ENCODE measurements around the gene RSL24D1.

RSL24D1 gene

GRCh38 chr15:55220606-55221005 is 23.9 kb upstream of the RSL24D1 start:
- no peak overlapping the region for H3K4me3 ChIP-seq (replicated peaks in 1 of 2; ENCODE audit: low read depth in 2 of 2, low read length in 2 of 2)
- no peak for TF ChIP-seq CTCF (IDR thresholded peaks at IDR 0.05; ENCODE audit: low read depth, low read length)
- DNase-seq (ENCODE audit: low read depth in 2 of 2) = no peak

GRCh38 chr15:55218056-55218455 is 21.3 kb upstream of the RSL24D1 start:
- DNase-seq (ENCODE audit: low read depth in 2 of 2) = no peak
- no peak for TF ChIP-seq CTCF (IDR thresholded peaks at IDR 0.05; ENCODE audit: low read depth, low read length)
- H3K4me3 ChIP-seq (replicated peaks in 1 of 2; ENCODE audit: low read depth in 2 of 2, low read length in 2 of 2) = no peak overlapping the region

- no peak for DNase-seq (ENCODE audit: low read depth in 2 of 2)
- no peak overlapping the region for H3K4me3 ChIP-seq (replicated peaks in 1 of 2; ENCODE audit: low read depth in 2 of 2, low read length in 2 of 2)
- no peak for TF ChIP-seq CTCF (IDR thresholded peaks at IDR 0.05; ENCODE audit: low read depth, low read length)
These were observed 7.7 kb upstream of the RSL24D1 start for GRCh38 chr15:55204464-55204863.

GRCh38 chr15:55202206-55202605 is 5.5 kb upstream of the RSL24D1 start:
- DNase-seq (ENCODE audit: low read depth in 2 of 2) = no peak
- no peak overlapping the region for H3K4me3 ChIP-seq (replicated peaks in 1 of 2; ENCODE audit: low read depth in 2 of 2, low read length in 2 of 2)
- no peak for TF ChIP-seq CTCF (IDR thresholded peaks at IDR 0.05; ENCODE audit: low read depth, low read length)

- no peak for DNase-seq (ENCODE audit: low read depth in 2 of 2)
- no peak overlapping the region for H3K4me3 ChIP-seq (replicated peaks in 1 of 2; ENCODE audit: low read depth in 2 of 2, low read length in 2 of 2)
- TF ChIP-seq CTCF (IDR thresholded peaks at IDR 0.05; ENCODE audit: low read depth, low read length) = no peak
These were observed 2.0 kb upstream of the RSL24D1 start for GRCh38 chr15:55198706-55199105.

GRCh38 chr15:55197719-55198118 is 978 bp upstream of the RSL24D1 start:
- no peak for DNase-seq (ENCODE audit: low read depth in 2 of 2)
- no peak for TF ChIP-seq CTCF (IDR thresholded peaks at IDR 0.05; ENCODE audit: low read depth, low read length)
- H3K4me3 ChIP-seq (replicated peaks in 1 of 2; ENCODE audit: low read depth in 2 of 2, low read length in 2 of 2) = peak overlapping the region; percentile 67 to 95

GRCh38 chr15:55197362-55197705 is 593 bp upstream of the RSL24D1 start:
- H3K4me3 ChIP-seq (replicated peaks in 1 of 2; ENCODE audit: low read depth in 2 of 2, low read length in 2 of 2) = peak overlapping the region; percentile 67 to 95
- DNase-seq (ENCODE audit: low read depth in 2 of 2) = no peak
- TF ChIP-seq CTCF (IDR thresholded peaks at IDR 0.05; ENCODE audit: low read depth, low read length) = no peak
